Dendritic cell treated with granulocyte-macrophage colony-stimulating factor and Interleukin-4, amounts not matched to agents 40 ng/mL and 50 ng/mL, for 4 days (primary cell): Measurements from ENCODE around the gene RAB11FIP4.

Experiments used
- H3K27ac Mint-ChIP-seq: one replicate; pipeline ENCODE4 v1.8.0; 2022; ENCODE audit warnings: mild to moderate bottlenecking, mixed read lengths
- H3K27me3 Mint-ChIP-seq: one replicate; pipeline ENCODE4 v1.8.0; 2022; ENCODE audit warnings: mild to moderate bottlenecking, mixed read lengths
- H3K36me3 Mint-ChIP-seq: one replicate; pipeline ENCODE4 v1.8.0; 2022; ENCODE audit warnings: low read depth, mixed read lengths
- H3K4me1 Mint-ChIP-seq: one replicate; pipeline ENCODE4 v1.8.0; 2022; ENCODE audit warnings: low read depth, mixed read lengths
- H3K4me3 Mint-ChIP-seq: one replicate; pipeline ENCODE4 v1.8.0; 2022; ENCODE audit warnings: mild to moderate bottlenecking, moderate library complexity, mixed read lengths
- H3K9me3 Mint-ChIP-seq: one replicate; pipeline ENCODE4 v1.8.0; 2022; ENCODE audit warnings: mixed read lengths
- intact Hi-C: fragments of 100-400 bp; cut with micrococcal nuclease; formaldehyde crosslinking; loops from one replicate; pipeline ENCODE4 v1.15.0; 2022

RAB11FIP4 gene

GRCh38 chr17:31458829-31459228 lies 67.4 kb downstream of the RAB11FIP4 start:
- intact Hi-C loops: no loop called here
- H3K27me3 Mint-ChIP-seq: peaks cover 46% of the 10 kb centered on the region
- H3K9me3 Mint-ChIP-seq: no peaks in the 10 kb centered on the region
- H3K36me3 Mint-ChIP-seq: no peaks in the 10 kb centered on the region
- peaks cover 24% of the 10 kb centered on the region for H3K4me1 Mint-ChIP-seq
- no peak overlapping the region for H3K4me3 Mint-ChIP-seq
- no peak overlapping the region for H3K27ac Mint-ChIP-seq

GRCh38 chr17:31459716-31460115 lies 68.2 kb downstream of the RAB11FIP4 start:
- H3K27ac Mint-ChIP-seq: no peak overlapping the region
- intact Hi-C loops: no loop called here
- H3K9me3 Mint-ChIP-seq: no peaks in the 10 kb centered on the region
- no peaks in the 10 kb centered on the region for H3K36me3 Mint-ChIP-seq
- no peak overlapping the region for H3K4me3 Mint-ChIP-seq
- peaks cover 45% of the 10 kb centered on the region for H3K27me3 Mint-ChIP-seq
- H3K4me1 Mint-ChIP-seq: peaks cover 24% of the 10 kb centered on the region

GRCh38 chr17:31460226-31460721 lies 68.8 kb downstream of the RAB11FIP4 start:
- Mint-ChIP-seq H3K27me3 (peaks cover 40% of the 10 kb centered on the region), H3K36me3 (no peaks in the 10 kb centered on the region), H3K9me3 (no peaks in the 10 kb centered on the region), H3K27ac (no peak overlapping the region), H3K4me3 (no peak overlapping the region), H3K4me1 (peaks cover 19% of the 10 kb centered on the region)
- intact Hi-C loops: no loop called here

GRCh38 chr17:31461227-31461810 lies 69.8 kb downstream of the RAB11FIP4 start:
- no peaks in the 10 kb centered on the region for H3K36me3 Mint-ChIP-seq
- H3K27me3 Mint-ChIP-seq: peaks cover 32% of the 10 kb centered on the region
- H3K9me3 Mint-ChIP-seq: no peaks in the 10 kb centered on the region
- intact Hi-C loops: no loop called here
- no peak overlapping the region for H3K4me3 Mint-ChIP-seq
- peaks cover 19% of the 10 kb centered on the region for H3K4me1 Mint-ChIP-seq
- H3K27ac Mint-ChIP-seq: no peak overlapping the region

GRCh38 chr17:31462261-31462660 lies 70.8 kb downstream of the RAB11FIP4 start:
- intact Hi-C loops: no loop called here
- H3K4me1 Mint-ChIP-seq: peaks cover 15% of the 10 kb centered on the region
- H3K4me3 Mint-ChIP-seq: no peak overlapping the region
- peaks cover 32% of the 10 kb centered on the region for H3K27me3 Mint-ChIP-seq
- no peaks in the 10 kb centered on the region for H3K9me3 Mint-ChIP-seq
- no peaks in the 10 kb centered on the region for H3K36me3 Mint-ChIP-seq
- no peak overlapping the region for H3K27ac Mint-ChIP-seq

DNA sequence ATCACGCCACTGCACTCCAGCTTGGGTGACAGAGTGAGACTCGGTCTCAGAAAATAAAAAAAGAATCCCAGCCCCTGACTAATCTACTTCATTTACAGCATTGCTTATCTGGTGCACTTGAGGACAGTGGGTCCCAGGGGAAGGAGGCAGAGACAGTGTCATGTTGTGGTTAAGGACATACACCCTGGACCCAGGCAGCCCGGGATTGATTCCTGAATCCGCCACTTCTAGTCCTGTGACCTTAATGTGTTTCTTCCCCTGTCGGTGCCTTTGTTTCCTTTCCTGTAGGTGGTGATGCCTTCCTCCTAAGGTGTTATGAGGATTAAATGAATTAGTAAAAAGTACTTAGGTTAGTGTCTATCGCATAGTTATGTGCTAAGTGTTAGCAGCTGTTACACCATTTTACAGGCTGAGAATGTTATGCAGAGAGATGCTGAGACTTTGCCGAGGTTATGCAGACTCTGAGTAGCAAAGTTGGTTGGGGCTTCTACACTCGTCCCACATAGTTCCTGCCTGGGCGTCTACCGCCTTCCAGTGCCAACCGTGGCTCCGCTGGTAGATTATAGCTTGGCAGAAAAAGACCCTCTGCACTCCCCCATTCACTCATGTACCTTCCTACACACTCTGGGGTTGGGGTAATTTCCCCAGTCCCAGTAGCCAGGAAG lies 74.8 kb downstream of the RAB11FIP4 start:
- no peak overlapping the region for H3K4me3 Mint-ChIP-seq
- H3K9me3 Mint-ChIP-seq: no peaks in the 10 kb centered on the region
- no peak overlapping the region for H3K27ac Mint-ChIP-seq
- no peaks in the 10 kb centered on the region for H3K36me3 Mint-ChIP-seq
- H3K4me1 Mint-ChIP-seq: peaks cover 19% of the 10 kb centered on the region
- intact Hi-C loops: no loop called here
- peaks cover 14% of the 10 kb centered on the region for H3K27me3 Mint-ChIP-seq

DNA sequence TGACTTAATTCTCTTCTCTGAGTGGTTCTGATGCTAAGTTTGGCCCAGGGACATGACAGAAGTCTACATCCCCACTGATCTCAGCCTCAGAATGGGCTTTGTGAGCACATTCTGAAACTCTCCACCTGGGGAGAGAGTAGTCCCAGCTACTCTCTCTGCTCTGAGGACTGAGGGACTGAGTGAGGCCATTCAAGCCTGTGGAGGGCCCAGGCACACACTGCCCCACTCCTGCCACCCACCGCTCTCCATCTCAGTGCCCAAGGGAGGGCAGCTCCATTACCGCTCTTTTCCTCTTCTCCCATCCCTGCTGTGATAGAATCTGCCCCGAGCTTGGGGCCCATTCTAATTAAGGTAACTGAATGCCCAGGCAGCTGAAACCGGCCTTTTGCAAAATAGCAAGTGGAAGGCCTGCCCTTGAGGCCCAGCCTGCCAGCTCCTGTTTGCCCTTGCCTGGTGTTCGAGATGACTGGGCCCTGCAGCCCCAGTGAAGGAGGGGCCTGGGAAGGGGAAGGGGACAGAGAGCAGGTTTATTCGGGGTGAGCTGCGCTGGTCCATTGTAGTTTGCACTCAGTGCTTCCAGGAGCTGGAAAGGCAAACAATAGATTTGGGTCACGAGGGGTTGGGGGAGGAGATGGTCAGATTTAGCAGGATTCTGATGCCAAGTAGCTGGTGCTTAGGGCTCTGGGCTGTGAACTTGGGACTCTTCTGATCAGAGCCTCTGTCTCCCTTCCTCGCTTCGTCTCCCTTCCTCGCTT lies 76.2 kb downstream of the RAB11FIP4 start:
- no peak overlapping the region for H3K4me3 Mint-ChIP-seq

DNA sequence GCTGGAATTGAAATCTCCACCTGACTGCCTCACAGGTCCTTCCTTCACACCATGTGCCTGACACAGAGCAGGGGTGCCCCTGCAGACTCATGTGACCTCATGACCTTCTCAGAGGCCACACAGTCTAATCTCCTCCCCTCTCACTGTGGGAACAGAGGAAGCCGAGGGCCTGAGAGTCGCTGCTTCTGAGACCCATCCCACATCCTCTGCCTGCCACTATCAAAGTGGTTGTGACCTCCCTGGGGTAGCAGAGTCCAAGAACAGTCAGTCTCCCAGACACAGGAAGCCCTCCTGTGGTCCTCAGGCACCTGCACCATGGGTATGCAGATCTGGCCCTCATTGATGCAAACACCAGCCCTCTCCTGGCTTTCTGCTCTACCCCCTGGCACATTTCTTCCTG lies 78.5 kb downstream of the RAB11FIP4 start:
- Mint-ChIP-seq H3K27ac (no peak overlapping the region), H3K4me3 (no peak overlapping the region), H3K4me1 (peaks cover 32% of the 10 kb centered on the region), H3K9me3 (no peaks in the 10 kb centered on the region), H3K36me3 (no peaks in the 10 kb centered on the region), H3K27me3 (peaks cover 45% of the 10 kb centered on the region)
- intact Hi-C loops: no loop called here

More for the DNA sequence above, 76.2 kb downstream of the RAB11FIP4 start:
- Mint-ChIP-seq H3K27ac (no peak overlapping the region), H3K9me3 (no peaks in the 10 kb centered on the region), H3K4me1 (peaks cover 26% of the 10 kb centered on the region), H3K36me3 (no peaks in the 10 kb centered on the region), H3K27me3 (peaks cover 24% of the 10 kb centered on the region)
- intact Hi-C loops: no loop called here

- Mint-ChIP-seq H3K27me3 (peaks cover 48% of the 10 kb centered on the region), H3K4me3 (no peak overlapping the region), H3K27ac (no peak overlapping the region), H3K36me3 (no peaks in the 10 kb centered on the region), H3K4me1 (peaks cover 34% of the 10 kb centered on the region), H3K9me3 (no peaks in the 10 kb centered on the region)
- intact Hi-C loops: no loop called here
Measured at GRCh38 chr17:31470592-31470991, 79.1 kb downstream of the RAB11FIP4 start.

DNA sequence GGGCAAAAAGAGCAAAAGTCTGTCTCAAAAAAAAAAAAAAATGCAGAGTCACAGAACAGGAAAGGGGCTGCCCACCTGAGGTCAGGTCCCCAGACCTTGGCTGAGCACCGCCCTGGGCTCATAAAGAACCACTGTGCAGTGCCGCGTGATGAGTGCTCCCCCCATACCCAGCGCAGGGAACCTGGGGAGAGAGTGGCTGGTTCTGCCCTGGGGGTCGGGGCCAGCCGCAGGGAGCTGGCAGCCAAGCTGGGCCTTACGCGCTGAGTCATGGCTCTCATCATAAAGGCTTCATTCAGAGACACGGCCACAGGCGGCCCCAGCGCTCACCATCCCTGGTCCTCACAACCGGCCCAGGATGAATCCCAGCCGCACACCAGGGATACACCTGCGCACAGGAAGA lies 80.7 kb downstream of the RAB11FIP4 start:
- Mint-ChIP-seq H3K27ac (no peak overlapping the region), H3K27me3 (peaks cover 49% of the 10 kb centered on the region), H3K4me3 (no peak overlapping the region), H3K9me3 (no peaks in the 10 kb centered on the region), H3K36me3 (no peaks in the 10 kb centered on the region), H3K4me1 (peaks cover 33% of the 10 kb centered on the region)
- intact Hi-C loops: no loop called here

DNA sequence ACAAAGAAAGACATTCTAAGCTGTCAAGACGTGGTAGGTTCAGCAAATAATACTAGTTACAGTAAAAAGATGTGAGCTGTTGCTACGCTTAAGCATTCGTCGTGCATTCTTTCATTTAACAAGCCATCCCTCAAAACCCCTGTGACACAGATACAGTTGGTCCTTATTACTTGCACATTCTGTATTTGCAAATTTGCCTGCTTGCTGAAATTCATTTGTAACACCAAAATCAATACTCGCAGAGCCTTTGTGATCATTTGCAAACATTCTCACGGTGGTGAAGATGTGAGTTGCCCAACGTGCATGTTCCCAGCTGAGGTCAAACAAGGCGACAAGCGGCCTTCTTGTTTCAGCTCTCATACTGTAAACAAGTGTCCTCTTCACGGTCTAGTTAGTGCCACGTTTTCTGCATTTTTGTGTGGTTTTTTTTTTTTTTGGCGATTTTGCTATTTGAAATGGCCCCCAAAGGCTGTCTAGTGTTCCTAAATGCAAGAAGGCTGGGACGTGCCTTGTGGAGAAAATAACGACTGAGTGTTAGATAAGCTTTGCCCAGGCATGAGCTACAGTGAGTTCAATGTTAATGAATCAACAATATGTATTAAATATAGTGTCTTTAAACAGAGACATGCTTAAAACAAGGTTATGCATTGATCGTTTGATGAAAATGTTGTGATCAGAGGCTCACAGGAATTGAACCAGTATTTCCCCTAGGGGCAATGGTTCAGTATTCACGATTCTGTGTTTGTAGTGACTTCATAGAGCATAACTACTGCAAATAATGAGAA lies 84.1 kb downstream of the RAB11FIP4 start:
- H3K4me1 Mint-ChIP-seq: peaks cover 15% of the 10 kb centered on the region
- peaks cover 55% of the 10 kb centered on the region for H3K27me3 Mint-ChIP-seq
- no peaks in the 10 kb centered on the region for H3K36me3 Mint-ChIP-seq
- intact Hi-C loops: no loop called here
- H3K27ac Mint-ChIP-seq: no peak overlapping the region
- no peak overlapping the region for H3K4me3 Mint-ChIP-seq
- H3K9me3 Mint-ChIP-seq: no peaks in the 10 kb centered on the region

DNA sequence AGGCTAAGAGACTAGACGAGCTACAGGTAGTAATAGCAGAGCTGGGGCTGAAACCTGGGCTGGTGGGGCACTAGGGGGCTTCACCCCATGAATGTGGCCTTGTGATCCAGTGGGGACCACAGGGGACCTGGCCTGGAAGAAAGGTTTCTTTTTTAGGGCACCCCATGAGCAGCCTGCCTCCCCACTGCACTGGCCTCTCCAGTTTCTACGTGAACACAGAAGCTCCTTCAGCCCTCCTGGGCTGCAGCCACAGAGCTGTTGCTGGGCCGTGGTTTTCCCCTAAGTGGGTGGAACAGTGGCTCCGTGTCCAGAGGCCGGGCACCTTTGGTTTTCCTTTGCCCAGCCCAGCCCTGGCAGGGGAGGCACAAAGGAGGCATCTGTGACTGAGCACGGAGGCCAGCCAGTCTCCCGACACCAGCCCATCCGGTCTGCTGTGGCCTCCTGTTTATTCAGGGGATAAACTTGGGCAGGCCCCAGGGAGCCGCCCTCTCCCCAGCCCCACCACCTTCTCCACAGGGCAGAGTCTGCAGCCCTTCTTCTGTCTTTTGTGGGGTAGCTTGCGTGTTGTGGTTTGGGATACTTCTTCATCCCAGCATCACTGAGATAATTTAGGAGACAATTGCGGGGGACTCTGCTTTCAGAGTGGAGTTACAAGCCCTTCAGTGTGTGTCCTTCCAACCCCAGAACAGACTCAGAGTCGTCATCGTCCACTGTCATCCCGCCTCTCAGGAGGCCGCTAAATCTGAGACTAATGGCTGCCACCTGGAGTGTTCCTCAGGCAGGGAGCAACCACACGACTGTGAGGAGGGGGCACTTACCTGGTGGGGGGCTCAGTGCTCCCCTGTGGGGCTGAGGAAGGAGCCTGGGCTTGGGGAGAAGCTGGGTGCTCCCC lies 85.3 kb downstream of the RAB11FIP4 start:
- no peak overlapping the region for H3K27ac Mint-ChIP-seq
- H3K27me3 Mint-ChIP-seq: peaks cover 57% of the 10 kb centered on the region
- H3K9me3 Mint-ChIP-seq: no peaks in the 10 kb centered on the region
- intact Hi-C loops: no loop called here
- H3K4me3 Mint-ChIP-seq: no peak overlapping the region
- peaks cover 15% of the 10 kb centered on the region for H3K4me1 Mint-ChIP-seq
- H3K36me3 Mint-ChIP-seq: no peaks in the 10 kb centered on the region

GRCh38 chr17:31477417-31478055 lies 86.1 kb downstream of the RAB11FIP4 start:
- H3K36me3 Mint-ChIP-seq: no peaks in the 10 kb centered on the region
- no peaks in the 10 kb centered on the region for H3K9me3 Mint-ChIP-seq
- intact Hi-C loops: no loop called here
- no peak overlapping the region for H3K4me3 Mint-ChIP-seq
- peaks cover 55% of the 10 kb centered on the region for H3K27me3 Mint-ChIP-seq
- peaks cover 8% of the 10 kb centered on the region for H3K4me1 Mint-ChIP-seq
- H3K27ac Mint-ChIP-seq: no peak overlapping the region
